Epithelial cell of proximal tubule (primary cell): ENCODE measurements around the gene SPEG. TPM values are rescaled to one million over a fixed set of nuclear protein-coding genes. Genes with fewer than 3 reads are reported as not detected.

Experiments used
- DNase-seq: peaks from one replicate; pipeline ENCODE4 v3.0.0-alpha.2; 2011; ENCODE audit warnings: low read depth
- H3K4me3 ChIP-seq: 2 replicates; pipeline ENCODE4 v1.5.1; 2011; ENCODE audit warnings: low read depth, mild to moderate bottlenecking, low read length
- total RNA-seq: library from RNA; depleted of rRNA; stranded (reverse); fragments of >200 nt; gene quantifications from 2 replicates; pipeline ENCODE4 v1.2.3, GENCODE V29; 2015
- TF ChIP-seq, protein P1 (sequence below): conservative IDR thresholded peaks from 2 replicates; pipeline ENCODE4 v1.5.1; 2012; ENCODE audit warnings: low read depth, mild to moderate bottlenecking, low read length

The SPEG gene
- total RNA-seq, 1 donor from 2014 or later, result 28.3 TPM

DNA sequence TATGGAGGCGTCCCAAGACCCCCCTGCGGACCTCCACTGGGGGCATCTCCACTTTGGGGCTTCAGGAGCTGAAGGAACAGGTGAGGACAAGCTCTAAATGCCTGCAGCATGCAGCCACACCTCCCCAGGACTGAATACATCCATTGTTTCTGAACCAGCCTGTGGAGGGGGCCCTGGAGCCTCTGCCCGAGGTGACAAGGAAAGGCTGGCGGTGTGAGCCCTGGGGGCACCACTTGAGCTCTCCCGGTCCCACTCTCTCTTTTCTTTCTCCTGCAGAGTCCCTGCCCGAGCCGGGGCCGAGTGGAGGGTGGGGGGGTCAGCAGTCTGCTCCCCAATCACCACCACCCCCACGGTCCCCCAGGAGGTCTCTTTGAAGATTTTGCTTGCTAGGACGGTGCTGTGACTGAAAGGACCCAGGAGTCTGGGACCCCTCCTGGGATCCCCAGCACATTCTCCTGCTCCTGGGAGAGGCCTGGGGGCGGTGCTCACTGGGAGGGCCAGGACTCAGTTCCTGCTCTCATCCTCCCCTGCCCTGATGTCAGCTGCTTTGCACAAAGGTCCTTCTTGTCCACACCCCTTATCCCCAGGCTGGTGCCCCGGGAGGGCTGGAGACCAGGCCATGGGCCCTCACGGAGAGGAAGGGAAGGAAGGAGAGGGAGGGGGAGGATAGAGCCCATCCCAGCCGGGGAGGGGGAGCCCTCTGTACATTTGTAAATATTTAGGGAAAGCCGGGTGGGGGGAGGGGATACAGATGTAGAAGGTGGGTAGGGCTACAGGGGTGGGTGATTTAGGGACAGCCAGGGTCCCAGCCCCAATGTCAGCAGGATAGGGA lies 103.2 kb downstream of the SPEG start:
- TF ChIP-seq, protein P1, sequence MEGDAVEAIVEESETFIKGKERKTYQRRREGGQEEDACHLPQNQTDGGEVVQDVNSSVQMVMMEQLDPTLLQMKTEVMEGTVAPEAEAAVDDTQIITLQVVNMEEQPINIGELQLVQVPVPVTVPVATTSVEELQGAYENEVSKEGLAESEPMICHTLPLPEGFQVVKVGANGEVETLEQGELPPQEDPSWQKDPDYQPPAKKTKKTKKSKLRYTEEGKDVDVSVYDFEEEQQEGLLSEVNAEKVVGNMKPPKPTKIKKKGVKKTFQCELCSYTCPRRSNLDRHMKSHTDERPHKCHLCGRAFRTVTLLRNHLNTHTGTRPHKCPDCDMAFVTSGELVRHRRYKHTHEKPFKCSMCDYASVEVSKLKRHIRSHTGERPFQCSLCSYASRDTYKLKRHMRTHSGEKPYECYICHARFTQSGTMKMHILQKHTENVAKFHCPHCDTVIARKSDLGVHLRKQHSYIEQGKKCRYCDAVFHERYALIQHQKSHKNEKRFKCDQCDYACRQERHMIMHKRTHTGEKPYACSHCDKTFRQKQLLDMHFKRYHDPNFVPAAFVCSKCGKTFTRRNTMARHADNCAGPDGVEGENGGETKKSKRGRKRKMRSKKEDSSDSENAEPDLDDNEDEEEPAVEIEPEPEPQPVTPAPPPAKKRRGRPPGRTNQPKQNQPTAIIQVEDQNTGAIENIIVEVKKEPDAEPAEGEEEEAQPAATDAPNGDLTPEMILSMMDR, result no peak
- no peak for DNase-seq
- H3K4me3 ChIP-seq, result no peak overlapping the region

DNA sequence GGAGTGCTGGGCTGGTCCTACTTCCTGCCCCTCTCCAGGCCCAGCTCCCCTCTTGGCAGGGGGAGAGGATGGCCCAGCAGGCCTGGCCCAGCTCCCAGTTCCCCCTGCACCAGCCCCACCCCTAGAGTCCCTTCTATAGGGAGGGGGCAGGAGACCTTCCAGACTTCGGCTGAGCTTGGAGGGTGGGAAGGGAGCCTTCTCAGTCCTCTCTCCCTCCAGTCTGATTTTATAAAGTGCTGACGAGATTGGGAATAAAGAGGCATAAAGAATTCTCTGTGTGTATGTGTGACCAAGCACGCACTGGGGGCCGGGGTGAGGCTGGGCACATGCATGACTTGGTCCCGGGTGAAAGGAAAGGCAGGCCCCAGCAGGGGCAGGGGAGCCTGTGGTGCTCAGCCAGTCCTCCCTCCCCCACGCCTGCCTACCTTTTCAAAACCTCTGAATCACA lies 103.9 kb downstream of the SPEG start:
- no peak overlapping the region for H3K4me3 ChIP-seq
- TF ChIP-seq, protein P1, result no peak
- DNase-seq, result no peak

DNA sequence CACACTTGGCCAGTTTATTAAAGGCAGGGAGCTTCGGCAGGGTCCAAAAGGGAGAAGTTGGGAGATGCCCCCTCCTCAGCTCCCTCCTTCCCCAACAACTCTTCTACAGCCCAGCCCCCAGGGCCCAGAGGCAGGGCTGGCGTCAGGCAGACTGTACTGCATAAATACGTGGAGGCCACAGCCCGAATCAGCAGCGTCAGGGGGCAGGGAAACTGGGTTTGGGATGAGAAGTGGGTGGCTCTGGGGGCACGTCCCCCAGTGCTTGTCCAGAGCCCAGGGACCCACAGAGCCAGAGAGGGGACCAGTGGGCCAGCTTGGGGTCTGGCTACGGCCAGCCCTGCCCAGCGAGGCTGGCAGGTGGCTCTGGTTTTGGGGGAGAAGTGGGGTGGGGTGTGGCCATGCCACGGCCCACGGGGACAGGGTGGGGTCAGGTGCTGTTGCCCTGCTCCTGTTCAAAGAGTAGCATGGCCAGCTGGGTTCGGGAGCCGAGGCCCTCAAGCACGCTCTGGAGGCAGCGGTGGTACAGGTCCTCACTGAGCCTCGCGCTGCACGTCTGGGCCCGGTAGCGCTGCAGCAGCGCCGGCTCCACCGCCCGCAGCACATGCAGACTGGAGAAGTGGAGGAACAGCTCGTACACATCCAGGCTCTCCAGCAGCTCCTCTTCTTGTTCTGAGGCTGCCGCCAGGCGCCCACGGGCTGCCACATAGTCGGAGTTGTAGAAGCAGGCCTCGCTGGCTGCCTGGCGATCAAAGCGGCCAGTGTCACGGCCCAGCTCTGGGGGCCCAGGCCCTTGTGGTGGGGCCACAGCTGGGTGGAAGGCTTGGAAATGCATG lies 104.5 kb downstream of the SPEG start:
- no peak overlapping the region for H3K4me3 ChIP-seq
- no peak for DNase-seq
- TF ChIP-seq, protein P1, result no peak

DNA sequence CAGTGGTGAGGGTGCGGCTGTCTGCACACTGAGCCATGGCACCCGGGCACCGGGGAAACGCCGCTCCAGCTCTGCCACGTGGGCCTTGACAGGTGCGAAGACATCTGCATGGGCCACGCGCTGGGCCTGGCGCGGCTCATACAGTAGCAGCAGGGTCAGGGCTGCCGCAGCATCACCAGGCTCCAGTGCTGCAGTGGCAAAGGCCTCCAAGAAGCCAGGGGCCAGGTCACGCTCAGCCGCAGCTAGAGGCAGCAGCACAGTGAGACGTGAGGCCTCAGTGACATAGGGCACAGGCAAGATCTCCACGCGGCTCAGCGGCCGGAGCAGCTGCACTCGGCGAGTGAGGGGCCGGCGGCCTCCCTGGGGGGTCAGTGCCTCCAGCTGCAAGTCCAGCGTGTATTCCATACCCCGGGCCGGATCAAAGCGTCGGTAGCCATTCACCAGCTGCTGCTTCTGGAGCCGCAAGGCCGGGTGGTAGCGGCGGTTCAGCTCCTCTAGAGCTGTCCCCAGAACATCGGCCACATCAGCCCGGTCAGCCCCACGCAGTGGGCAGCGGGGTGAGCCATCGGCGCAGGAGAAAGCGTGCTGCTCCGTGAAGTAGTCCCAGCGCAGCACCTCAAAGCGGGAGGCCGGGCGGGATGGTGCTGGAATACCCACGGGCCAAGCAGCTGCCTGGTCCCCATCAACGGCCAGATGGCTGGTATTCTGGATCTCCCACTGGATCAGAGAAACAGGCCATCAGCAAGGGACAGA lies 105.5 kb downstream of the SPEG start:
- TF ChIP-seq, protein P1, result no peak
- DNase-seq, result no peak
- no peak overlapping the region for H3K4me3 ChIP-seq

DNA sequence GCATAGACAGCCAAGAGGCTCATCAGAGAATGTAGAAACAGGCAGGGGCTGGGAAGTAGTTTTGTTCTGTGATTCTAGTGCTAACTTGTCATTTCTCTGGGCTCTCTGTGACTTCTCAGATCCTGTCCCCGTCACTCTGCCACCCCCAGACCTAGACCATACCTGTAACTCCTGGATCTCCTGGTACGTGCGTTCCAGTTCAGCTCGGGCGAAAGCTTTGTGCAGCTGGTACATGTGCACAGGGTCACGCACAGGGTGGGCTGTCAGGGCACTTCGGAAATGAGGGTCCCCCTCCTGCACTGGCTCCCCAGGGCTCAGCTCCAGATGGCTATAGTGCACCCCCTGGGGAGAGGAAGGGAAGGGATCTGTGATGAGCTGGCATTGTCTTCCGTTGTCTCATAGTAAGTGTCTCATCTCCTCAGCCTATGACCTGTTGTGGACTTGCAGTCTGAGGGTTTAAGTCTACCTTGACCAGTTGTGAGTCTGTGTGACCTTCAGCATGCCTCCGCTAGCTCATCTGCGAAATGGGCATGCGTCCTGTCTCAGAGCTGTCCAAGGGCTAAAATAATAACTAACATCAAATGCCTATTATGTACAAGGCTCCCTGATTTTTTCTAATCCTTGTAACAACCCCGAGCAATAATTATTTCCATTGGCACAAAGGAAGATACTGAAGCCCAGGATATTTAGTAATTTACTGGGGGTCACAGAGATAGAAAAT lies 106.3 kb downstream of the SPEG start:
- TF ChIP-seq, protein P1, result no peak
- no peak overlapping the region for H3K4me3 ChIP-seq
- DNase-seq, result no peak

DNA sequence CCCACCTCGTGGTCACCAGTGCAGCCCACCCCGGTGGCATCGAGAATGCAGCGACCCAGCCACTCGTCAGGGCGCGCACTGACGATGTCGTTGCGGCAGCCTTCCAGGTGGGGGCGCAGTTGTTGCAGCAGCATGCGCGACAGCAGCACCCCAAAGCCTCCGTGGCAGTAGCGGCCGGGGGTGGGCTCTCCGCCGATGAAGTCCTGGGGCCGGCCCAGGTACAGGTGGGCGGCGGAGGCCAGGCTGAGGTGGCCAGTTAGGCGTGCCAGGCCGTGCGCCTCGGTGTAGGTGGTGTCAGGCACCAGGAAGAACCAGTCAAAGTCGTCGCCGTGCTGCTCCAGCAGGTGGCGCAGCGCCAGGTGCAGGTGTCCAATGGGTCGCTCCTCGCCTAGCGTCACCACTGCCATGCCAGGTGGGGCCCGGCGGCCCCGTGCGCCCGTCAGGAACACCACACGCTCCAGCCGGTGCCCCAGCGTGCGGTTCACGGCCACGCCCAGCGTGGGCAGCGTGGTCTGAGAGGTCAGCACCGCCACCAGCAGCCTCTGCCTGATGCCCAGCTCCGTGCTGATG lies 107.1 kb downstream of the SPEG start:
- H3K4me3 ChIP-seq, result peak overlapping the region; percentile 71

More for the DNA sequence above, 107.1 kb downstream of the SPEG start:
- TF ChIP-seq, protein P1, result peak; percentile 96
- no peak for DNase-seq
